ENCODE data around the gene TEC. TPM values are rescaled to one million over a fixed set of nuclear protein-coding genes. Genes with fewer than 3 reads are reported as not detected.

Gene TEC
- total and polyA plus RNA-seq, 9 of the 15 experiments (the other 6 are each of a cell fraction or from before 2014, with no cell fraction given), result 5.3 to 14.7 (median 8.8) TPM

GRCh38 chr4:48296365-48296764 is 26.7 kb upstream of the TEC start:
- Histone ChIP-seq H3K27me3 (ENCODE audit: control insufficient read depth in 2 of 2, insufficient read depth in 2 of 2, low read length in 2 of 2) (no peaks in the 10 kb centered on the region), H3K4me2 (ENCODE audit: insufficient read depth, low read length) (no peak overlapping the region; the same call in 1 of the 2 replicates), H3K36me3 (ENCODE audit: control insufficient read depth, insufficient read depth, low read length) (no peaks in the 10 kb centered on the region), H3K9me3 (replicated peaks; ENCODE audit: control insufficient read depth, insufficient read depth, low read depth, low read length) (no peaks in the 10 kb centered on the region), H4K20me1 (replicated peaks; ENCODE audit: control insufficient read depth, insufficient read depth, low read length) (no peaks in the 10 kb centered on the region), H3K4me1 (replicated peaks in 1 of 2; ENCODE audit: control insufficient read depth in 2 of 2, insufficient read depth in 2 of 2, low read length in 2 of 2) (no peaks in the 10 kb centered on the region; a peak in 1 of 5 replicates), H3K4me3 (no peak overlapping the region), H3K79me2 (ENCODE audit: control insufficient read depth, insufficient read depth, low read length) (no peaks in the 10 kb centered on the region), H3K9ac (ENCODE audit: insufficient read depth in 1 of 2, low read depth in 2 of 2, low read length in 2 of 2) (no peak overlapping the region), H3K9me1 (ENCODE audit: control insufficient read depth, insufficient read depth, low read length) (no peaks in the 10 kb centered on the region), H2AFZ (ENCODE audit: low read depth, low read length) (no peak overlapping the region), H3K27ac (ENCODE audit: extremely low read depth, low read depth, low read length) (no peak overlapping the region)
- peak; percentile 38; the same call in 1 of the 3 replicates for ATAC-seq
- 12% methylated on average over 6 of the region's 6 CpGs for WGBS (ENCODE audit: insufficient coverage, low coverage, missing lambda C conversion rate)
- CTCF ChIA-PET (ENCODE audit: low intra/inter-chr PET ratio), result no interaction called here
- no peak for FAIRE-seq
- in situ Hi-C loops (cut with MboI) (no loop called here), intact Hi-C loops (cut with micrococcal nuclease) (no loop called here)
- DNase-seq (ENCODE audit: extremely low read depth in 1 of 4, low spot score in 3 of 4), result no peak
- BruUV-seq (replicated peaks), result no TSS peak
- peak; percentile 49 for TF ChIP-seq PKNOX1 (IDR thresholded peaks at IDR 0.05)
- TF ChIP-seq HIVEP1 (CRISPR knock-in tag; IDR thresholded peaks at IDR 0.05), result no peak
- POLR2A ChIA-PET, result interaction anchor here (1.1 kb wide), 1 partner anchor 9 kb away, joined by 4 read pairs; no protein-coding TSS in a partner anchor

DNA sequence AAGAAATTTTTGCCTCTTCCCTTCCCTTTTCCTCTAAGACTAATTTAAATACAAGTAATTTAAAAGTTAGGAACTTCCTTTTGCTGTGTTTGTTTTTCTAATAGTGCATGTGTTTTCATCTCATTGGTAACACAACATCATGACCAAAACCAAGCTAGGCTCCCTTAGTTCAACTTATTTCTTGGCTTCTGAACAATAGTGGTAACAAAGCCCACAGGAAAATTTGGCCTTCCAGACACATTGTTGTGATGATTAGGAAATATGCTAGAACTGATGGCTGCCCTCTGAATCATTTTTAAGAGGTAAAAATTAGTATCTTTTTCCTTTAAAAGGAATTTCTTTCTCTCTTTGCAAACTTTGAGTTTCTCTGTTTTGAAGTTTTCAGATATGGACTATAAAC is 25.5 kb upstream of the TEC start:
- Histone ChIP-seq H3K27ac (ENCODE audit: extremely low read depth, low read depth, low read length) (no peak overlapping the region), H3K9me3 (replicated peaks; ENCODE audit: control insufficient read depth, insufficient read depth, low read depth, low read length) (no peaks in the 10 kb centered on the region), H3K4me2 (ENCODE audit: insufficient read depth, low read length) (no peak overlapping the region), H3K79me2 (ENCODE audit: control insufficient read depth, insufficient read depth, low read length) (no peaks in the 10 kb centered on the region), H2AFZ (ENCODE audit: low read depth, low read length) (no peak overlapping the region), H3K4me1 (replicated peaks in 1 of 2; ENCODE audit: control insufficient read depth in 2 of 2, insufficient read depth in 2 of 2, low read length in 2 of 2) (peaks cover 0 to 2% of the 10 kb centered on the region in 2 experiments; a peak in 1 of 5 replicates), H3K27me3 (ENCODE audit: control insufficient read depth in 2 of 2, insufficient read depth in 2 of 2, low read length in 2 of 2) (no peaks in the 10 kb centered on the region), H3K9ac (ENCODE audit: insufficient read depth in 1 of 2, low read depth in 2 of 2, low read length in 2 of 2) (no peak overlapping the region), H3K36me3 (ENCODE audit: control insufficient read depth, insufficient read depth, low read length) (no peaks in the 10 kb centered on the region), H4K20me1 (replicated peaks; ENCODE audit: control insufficient read depth, insufficient read depth, low read length) (no peaks in the 10 kb centered on the region), H3K9me1 (ENCODE audit: control insufficient read depth, insufficient read depth, low read length) (no peaks in the 10 kb centered on the region), H3K4me3 (no peak overlapping the region)
- DNase-seq (ENCODE audit: extremely low read depth in 1 of 4, low spot score in 3 of 4) (no peak), ATAC-seq (no peak), FAIRE-seq (no peak)
- BruUV-seq (replicated peaks), result no TSS peak
- in situ Hi-C loops (cut with MboI) (no loop called here), intact Hi-C loops (cut with micrococcal nuclease) (no loop called here)
- ChIA-PET POLR2A (no interaction called here), CTCF (ENCODE audit: low intra/inter-chr PET ratio) (no interaction called here)
- TF ChIP-seq KDM1A (IDR thresholded peaks at IDR 0.05) (no peak), ZNF407 (IDR thresholded peaks at IDR 0.05; ENCODE audit: low read depth) (no peak), SAFB2 (IDR thresholded peaks at IDR 0.05; ENCODE audit: borderline replicate concordance, low read depth, low read length, severe bottlenecking) (no peak)

All from K562 (cell line).